NOMO-1 treated with dmso at 0.1 percent for 144 hours (cell line): ENCODE measurements around the gene TRIML1.

Experiments used
- DNase-seq: peaks from one replicate; lab custom pipeline; 2025; ENCODE audit not compliant: unreplicated experiment; lab: John Stamatoyannopoulos, UW

TRIML1 gene, protein sequence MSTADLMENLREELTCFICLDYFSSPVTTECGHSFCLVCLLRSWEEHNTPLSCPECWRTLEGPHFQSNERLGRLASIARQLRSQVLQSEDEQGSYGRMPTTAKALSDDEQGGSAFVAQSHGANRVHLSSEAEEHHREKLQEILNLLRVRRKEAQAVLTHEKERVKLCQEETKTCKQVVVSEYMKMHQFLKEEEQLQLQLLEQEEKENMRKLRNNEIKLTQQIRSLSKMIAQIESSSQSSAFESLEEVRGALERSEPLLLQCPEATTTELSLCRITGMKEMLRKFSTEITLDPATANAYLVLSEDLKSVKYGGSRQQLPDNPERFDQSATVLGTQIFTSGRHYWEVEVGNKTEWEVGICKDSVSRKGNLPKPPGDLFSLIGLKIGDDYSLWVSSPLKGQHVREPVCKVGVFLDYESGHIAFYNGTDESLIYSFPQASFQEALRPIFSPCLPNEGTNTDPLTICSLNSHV

DNA sequence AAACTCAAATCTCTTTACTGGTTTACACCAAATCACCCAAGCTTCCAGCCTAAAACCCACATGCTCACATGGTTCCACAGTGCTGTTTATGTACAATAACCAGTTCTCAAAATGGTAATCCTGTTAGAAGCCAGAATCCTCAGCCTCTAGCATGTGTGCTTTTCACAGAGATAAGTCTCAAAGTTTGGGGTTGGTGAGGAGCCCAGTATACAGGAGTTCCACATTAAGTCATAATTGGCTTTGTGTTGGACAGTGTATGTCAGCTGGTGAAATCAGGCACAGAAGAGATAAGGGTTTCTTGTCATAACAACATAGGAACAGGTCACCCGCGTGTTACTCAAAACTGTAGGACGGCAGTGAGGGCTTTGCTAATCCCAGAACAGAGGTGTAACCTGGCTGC is at the start of gene TRIML1:
Gene TRIML1, plus strand, starts transcription at position 301 of the 400 bp plus-strand sequence. CDS start 118 bp downstream, outside the sequence.
- DNase-seq, result no peak

DNA sequence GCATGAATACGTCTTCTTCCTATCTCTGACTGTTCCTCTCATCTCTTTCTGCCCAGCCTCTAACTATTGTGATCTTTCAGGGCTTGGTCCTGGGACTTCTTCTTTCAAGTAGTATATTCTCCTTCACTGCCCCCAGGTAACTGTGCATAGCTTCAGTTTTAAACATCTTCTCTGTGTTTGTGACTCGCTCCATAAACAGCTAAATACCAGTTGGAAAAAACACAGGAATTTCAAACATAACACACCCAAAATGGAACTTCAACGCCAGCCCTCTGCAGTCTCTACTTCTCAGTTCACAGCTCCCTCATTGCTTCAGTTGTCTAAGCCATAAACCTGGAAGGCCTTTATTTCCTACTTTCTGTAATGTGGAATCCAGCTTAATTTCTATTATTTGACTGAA is 46.4 kb upstream of the TRIML1 start:
- no peak for DNase-seq

DNA sequence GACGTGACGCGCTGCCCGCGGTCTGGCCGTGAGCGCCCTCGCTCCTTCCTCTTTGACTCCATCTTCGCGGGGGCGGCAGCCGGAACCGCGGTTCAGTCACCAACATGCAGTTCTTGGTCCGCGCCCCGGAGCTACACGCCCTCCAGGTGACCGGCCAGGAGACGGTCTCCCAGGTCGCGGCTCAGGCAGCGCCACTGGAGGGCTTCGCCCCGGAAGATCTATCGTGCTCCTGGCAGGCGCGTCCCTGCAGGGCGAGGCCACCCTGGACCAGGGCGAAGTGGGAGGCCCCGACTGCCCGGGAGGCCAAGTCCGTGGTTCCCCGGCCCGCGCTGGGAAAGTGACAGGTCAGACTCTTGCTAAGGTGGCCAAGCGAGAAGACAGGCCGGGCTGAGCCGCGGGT is 32.8 kb upstream of the TRIML1 start:
- DNase-seq, result no peak

DNA sequence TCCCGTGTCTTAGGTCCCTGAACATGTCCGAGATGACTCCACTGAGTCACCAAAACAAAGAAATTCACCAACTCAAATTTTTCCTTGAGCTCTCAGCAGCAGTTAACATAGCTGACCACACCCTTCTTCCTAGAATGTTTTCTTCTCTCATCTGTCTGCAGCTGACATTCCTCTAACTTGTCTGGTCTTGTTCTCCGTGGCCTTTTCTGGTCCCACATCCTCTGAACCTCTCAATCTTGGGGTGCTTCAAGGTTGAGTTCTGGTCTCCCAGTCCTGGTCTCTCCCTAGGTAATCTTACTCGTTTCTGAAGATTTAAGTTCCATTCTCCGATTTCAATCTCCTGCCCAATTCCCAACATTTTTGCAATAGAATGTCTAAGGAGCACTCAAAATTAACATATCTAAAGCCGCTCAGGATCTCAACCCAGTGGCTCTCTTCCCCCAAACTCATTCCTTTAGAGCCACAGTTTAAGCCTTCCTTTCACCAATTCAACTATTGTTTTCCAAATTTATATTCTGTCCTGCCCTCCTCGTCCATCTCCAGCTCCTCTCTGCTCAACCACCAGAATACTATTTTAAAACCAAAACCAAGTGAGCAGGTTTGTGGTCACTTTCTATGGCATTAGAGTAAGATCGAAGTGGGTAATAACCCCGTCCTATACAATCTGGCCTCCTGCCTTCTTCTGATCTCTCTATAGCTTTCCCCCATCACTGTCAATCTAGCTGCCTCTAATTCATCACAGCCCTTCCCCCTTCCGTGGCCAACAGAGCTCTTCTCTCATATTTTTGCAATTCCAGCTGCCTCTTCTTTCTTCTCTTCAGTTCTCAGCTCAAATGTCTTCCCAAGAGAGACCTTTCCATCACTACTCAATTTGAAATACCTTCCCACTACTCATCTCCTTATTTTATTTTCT is 31.1 kb upstream of the TRIML1 start:
- no peak for DNase-seq

DNA sequence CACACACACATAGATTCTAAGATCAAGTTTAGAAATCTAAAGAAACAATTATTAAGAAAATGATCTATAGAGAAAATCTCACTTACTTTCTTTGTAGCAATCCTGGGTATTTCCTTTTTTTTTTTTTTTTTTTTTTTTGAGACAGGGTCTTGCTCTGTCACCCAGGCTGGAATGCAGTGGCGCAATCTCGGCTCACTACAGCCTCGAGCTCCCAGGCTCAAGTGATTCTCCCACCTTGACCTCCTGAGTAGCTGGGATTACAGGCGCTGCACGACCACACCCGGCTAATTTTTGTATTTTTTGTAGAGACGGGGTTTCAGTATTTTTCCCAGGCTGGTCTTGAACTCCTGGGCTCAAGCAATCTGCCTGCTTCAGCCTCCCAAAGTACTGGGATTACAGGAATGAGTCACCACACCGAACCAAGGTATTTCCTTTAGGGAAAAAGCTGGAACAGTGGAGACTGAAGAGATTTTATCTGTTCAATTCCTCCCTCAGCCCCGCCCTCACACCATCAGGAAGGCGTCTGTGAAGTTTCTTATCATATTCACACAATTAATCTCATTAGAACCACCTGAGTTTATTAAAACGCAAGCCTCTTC is 30.0 kb upstream of the TRIML1 start, which contains the start of gene TRIML2:
Gene TRIML2, minus strand, starts transcription at position 447 of the 599 bp plus-strand sequence. CDS start 4,235 bp downstream, outside the sequence.
- no peak for DNase-seq

DNA sequence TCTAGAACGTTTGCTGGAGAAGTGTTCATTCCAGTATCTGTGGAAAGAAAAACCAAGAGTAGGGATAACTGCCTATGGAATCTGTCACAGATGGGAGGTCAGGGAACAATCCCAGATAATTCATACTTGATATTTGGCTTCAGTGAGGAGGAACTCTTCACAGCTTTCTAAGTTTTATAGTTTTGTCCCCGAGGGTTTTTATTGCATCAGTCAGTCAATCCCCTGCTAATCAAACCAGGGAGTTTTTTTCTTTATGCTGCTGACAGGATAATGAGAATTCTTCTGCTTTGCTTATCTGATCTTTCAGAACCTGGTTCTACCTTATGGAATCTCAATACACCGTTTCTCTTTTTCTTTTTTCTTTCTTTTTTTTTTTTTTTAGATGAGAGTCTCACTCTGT is 29.2 kb upstream of the TRIML1 start:
- no peak for DNase-seq

DNA sequence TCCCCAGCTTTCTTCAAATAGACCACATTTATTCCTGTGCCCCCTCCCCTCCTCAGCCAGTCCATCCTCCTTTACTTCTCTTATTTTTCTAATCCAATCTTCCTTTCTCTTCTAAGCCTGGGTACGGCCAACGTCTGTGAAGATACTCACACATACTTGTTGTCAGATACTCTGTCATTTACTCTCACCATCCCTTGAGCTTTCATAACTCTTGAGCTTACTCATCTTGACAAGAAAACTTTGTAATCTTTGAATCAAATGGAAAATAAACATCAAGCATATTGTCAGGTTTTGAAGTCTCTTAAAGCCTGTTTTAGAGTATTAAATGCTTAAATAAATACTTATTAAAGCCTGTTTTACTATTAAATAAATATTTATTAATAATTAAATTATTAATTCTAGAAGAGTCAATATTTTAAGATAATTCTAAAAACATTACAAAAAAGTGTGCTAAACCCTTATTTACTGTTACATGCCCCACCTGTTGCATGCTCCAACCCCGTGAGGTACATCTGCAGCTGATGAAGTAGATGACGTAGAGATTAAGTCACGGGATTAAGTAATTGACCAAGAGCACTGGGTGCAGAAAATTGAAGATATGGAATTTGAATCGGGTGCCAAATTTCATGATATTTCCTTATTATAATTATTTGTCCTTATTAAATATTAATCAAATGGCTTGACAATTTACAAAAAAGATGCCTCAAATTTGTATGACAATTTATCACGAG is 28.3 kb upstream of the TRIML1 start:
- DNase-seq, result no peak

DNA sequence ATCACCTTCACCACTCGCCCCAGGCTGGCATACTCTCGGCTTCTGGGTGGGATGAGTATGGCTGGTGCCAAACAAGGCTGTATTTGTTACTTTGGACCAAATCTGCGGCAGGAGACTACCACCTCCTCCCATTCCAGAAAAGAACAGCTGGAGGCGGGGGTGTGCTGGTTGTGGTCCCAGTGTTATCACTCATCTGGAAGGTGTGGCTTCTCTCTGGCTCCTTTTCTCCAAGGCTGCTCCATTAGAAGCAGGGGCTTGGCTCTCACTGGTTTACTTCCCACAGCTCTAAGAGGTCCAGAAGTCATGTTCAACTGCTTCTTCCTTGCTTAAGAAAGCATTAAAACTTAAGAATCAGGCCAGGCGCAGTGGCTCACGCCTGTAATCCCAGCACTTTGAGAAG is 27.3 kb upstream of the TRIML1 start:
- no peak for DNase-seq

- DNase-seq, result no peak
These were observed 26.1 kb upstream of the TRIML1 start for GRCh38 chr4:188113156-188113555.

GRCh38 chr4:188117631-188118324 is 21.5 kb upstream of the TRIML1 start:
- DNase-seq, result no peak

DNA sequence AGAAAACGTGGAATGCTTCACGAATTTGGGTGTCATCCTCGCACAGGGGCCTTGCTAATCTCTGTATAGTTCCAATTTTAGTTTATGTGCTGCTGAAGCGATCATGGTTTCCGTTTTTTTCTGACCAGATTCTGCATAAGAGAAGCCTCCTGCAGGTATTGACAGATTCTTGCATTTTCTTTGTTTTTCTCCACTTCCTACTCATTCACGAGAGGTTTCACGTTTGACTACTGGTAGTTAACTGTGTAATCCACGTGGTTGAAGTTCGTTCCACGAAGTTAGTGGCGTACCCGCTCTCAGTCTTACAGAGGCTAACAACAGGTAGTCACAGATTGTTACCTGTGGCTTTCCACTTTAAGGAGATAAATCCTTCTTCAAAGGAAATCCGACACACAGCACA is 17.7 kb upstream of the TRIML1 start:
- no peak for DNase-seq

- DNase-seq, result no peak
These were observed 11.9 kb upstream of the TRIML1 start for GRCh38 chr4:188127214-188127874.

- DNase-seq, result no peak
These were observed 8.9 kb upstream of the TRIML1 start for GRCh38 chr4:188130355-188130754.

- no peak for DNase-seq
These were observed 7.0 kb upstream of the TRIML1 start for GRCh38 chr4:188132232-188132631.

- DNase-seq, result no peak
These were observed 1.0 kb upstream of the TRIML1 start for GRCh38 chr4:188138227-188138626.

DNA sequence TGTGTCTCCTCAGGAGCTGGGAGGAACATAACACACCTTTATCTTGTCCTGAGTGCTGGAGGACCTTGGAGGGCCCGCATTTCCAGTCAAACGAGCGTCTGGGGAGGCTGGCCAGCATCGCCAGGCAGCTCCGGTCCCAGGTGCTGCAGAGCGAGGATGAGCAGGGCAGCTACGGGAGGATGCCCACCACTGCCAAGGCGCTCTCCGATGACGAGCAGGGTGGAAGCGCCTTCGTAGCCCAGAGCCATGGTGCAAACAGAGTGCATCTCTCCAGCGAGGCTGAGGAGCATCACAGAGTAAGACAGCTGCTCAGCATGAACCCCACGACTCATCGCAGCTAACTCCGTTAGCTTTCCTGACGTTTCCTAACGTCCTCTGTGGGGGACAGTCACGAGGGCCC is 430 bp downstream of the TRIML1 start:
- DNase-seq, result no peak

- DNase-seq, result no peak
These were observed 4.5 kb downstream of the TRIML1 start for GRCh38 chr4:188143731-188144130.

DNA sequence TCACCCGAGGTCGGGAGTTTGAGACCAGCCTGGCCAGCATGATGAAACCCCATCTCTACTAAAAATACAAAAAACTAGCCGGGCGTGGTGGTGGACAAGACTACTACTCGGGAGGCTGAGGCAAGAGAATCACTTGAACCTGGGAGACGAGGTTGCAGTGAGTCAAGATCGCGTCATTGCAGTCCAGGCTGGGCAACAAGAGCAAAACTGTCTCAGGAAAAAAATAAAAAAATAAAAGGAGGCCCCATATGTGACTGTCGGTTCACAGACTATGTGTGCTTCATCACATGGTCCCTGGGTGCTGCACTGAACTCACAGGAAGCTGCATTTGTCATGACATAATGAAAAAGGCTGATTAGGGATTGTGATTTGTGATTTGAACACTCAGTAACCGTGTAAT is 6.4 kb downstream of the TRIML1 start:
- DNase-seq, result no peak

GRCh38 chr4:188146618-188147017 is 7.4 kb downstream of the TRIML1 start:
- no peak for DNase-seq

DNA sequence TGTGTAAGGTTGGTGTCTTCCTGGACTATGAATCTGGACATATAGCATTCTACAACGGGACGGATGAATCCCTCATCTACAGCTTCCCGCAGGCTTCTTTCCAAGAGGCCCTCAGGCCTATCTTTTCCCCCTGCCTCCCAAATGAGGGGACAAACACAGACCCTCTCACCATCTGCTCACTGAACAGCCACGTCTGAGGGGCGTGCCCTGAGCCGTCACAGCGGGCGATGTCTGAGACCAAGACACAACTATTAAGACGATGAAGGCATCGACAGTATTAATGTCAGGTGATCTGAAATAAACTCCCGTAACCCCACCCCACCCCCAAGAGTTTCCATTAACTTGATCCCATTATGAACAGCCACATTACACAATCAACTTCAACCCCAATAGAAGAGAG is 7.9 kb downstream of the TRIML1 start:
- no peak for DNase-seq
